HG02970 (cell line): Measurements from ENCODE around the gene COX20.

Experiments
- ATAC-seq: cut with Tn5 transposase; IDR thresholded peaks from one replicate; pipeline ENCODE4 v1.9.1; 2021; ENCODE audit warnings: mild to moderate bottlenecking, moderate library complexity, moderate number of reproducible peaks; ENCODE audit not compliant: unreplicated experiment, low FRiP score

Gene COX20

DNA sequence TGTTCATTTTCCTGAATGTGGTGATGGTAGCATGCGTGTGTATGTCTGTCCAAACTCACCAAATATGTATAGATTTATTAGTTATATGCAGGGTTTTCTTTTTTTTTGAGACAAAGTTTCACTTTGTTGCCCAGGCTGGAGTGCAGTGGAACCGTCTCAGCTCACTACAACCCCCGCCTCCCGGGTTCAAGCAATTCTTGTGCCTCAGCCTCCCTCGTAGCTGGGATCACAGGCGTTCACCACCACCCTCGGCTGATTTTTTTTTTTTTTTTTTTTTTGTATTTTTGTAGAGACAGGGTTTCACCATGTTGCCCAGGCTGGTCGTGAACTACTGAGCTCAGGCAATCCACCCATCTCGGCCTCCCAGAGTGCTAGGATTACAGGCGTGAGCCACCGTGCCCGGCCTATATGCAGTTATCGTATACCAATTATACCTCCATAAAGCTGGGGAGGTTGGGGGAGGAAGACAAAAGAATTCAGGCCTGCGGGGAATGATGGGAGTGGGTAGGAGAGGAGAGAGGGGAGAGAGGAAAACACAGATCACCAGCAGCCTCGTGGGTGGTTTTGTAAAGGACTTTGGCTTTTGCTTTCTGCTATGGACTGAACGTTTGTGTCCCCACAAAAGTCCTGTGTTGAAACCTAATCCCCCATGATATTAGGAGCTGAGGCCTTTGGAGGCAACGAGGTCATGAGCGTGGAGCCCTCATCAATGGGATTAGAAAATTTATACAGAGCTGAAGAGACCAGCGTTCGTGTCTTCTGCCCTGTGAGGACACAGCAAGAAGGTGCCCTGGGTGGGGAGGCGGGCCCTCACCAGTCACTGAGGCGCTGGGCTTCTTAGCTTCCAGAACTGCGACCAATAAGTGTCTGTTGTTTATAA is 33.3 kb downstream of the COX20 start:
- ATAC-seq = no peak

GRCh38 chr1:244869364-244869827 is 33.9 kb downstream of the COX20 start:
- ATAC-seq = no peak

- no peak for ATAC-seq
Measured at GRCh38 chr1:244869950-244870349, 34.5 kb downstream of the COX20 start.

GRCh38 chr1:244874974-244875579 is 39.6 kb downstream of the COX20 start:
- no peak for ATAC-seq

DNA sequence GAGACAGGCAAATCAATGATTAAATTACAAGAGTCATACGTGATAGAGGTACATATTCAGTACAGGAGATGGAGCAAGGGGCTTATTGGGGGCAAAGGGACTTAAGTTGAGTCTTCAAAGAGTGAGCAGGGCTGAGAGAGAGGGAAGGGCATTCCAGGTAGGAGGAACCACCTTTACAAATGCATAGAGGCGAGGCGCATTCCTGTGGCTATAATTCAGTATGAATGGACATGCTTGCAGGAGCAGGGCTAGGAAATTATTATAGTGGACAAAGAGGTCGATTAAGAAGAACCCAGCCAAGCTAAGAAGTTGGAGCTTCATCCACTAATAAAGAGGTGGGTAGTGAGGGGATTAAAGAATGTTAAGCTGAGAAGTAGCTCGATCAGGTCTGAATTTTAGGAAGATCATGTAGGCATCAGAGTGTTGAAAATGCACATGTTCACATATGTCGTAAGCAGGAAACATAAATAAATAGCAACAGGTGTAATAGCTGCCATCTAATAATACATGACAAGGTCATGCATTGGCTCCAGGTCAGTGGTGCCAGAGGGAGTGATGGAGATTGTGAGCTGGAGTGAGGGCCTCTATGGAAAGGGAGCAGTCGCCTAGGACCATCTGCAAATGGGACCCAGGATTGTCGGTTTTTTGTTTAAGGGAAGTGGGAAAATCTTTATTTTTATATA is 40.9 kb downstream of the COX20 start:
- no peak for ATAC-seq

- ATAC-seq = no peak
Measured at GRCh38 chr1:244878681-244879080, 43.2 kb downstream of the COX20 start.

DNA sequence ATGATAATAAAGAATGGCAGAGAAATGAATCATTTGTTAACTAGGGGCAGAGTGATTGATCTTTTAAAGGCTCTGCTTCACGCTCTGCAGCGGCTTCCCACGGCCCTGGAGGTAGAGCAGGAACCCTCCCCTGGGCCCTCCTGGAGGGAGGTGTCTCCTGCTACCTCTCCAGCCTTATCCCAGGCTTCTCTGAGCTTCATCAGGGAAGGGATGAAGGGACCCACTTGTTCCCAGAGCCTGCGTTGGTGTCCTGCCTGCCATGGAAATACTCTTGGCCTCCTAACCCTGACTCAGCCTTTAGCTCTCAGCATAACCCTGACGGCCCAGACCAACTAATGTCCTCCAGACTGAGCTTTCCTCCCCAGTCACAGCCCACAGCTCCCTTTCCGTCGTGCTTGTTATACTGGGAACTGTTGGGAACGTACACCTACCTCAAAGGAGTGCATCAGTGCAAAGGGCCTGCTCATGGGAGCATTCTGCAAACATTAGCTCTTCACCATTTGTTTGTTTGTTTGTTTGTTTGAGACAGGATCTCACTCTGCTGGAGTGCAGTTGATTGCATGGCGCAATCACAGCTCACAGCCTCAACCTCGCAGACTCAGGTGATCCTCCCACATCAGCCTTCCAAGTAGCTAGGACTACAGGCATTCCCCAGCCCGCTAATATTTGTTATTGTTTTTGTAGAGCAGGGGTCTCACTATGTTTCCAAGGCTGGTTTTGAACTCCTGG is 46.3 kb downstream of the COX20 start:
- ATAC-seq = no peak

DNA sequence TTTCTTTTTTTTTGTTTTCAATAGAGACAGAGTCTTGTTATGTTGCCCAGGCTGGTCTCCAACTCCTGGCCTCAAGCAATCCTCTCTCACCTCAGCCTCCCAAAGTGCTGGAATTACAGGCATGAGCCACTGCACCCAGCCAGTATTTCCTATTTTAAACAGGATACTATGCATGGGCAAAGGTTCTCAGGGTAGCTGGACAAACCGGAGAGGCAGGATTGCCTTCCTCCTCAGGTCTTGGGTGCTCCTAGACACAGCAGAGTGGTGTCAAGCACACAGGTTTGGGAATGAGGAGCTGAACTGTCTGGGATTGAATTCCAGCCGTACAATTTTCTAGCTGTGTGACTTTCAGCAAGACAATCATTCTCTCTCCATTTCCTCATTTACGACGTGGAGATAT is 51.8 kb downstream of the COX20 start:
- ATAC-seq = no peak

- no peak for ATAC-seq
Measured at GRCh38 chr1:244893836-244894235, 58.4 kb downstream of the COX20 start.
